Activated naive CD8-positive, alpha-beta T cell treated with anti-CD3 and anti-CD28 coated beads for 36 hours (primary cell): ENCODE data around the gene PANK1. TPM values are rescaled to one million over a fixed set of nuclear protein-coding genes. Genes with fewer than 3 reads are reported as not detected.

ENCODE experiments used
- DNase-seq: peaks from one replicate; pipeline ENCODE4 v3.0.0; 2021
- H3K27ac Mint-ChIP-seq: one replicate; pipeline ENCODE4 v1.8.0; 2022; ENCODE audit warnings: mild to moderate bottlenecking, moderate library complexity, mixed read lengths
- H3K27me3 Mint-ChIP-seq: one replicate; pipeline ENCODE4 v1.8.0; 2022; ENCODE audit warnings: mild to moderate bottlenecking, mixed read lengths
- H3K36me3 Mint-ChIP-seq: one replicate; pipeline ENCODE4 v1.8.0; 2021; ENCODE audit warnings: mild to moderate bottlenecking, mixed read lengths
- H3K4me1 Mint-ChIP-seq: one replicate; pipeline ENCODE4 v1.8.0; 2021; ENCODE audit warnings: mixed read lengths
- H3K4me3 Mint-ChIP-seq: one replicate; pipeline ENCODE4 v1.8.0; 2022; ENCODE audit warnings: mild to moderate bottlenecking, moderate library complexity, mixed read lengths
- H3K9me3 Mint-ChIP-seq: one replicate; pipeline ENCODE4 v1.8.0; 2022; ENCODE audit warnings: mixed read lengths
- total RNA-seq, 2 experiments: library from RNA; stranded (reverse); gene quantifications; one replicate each; pipeline ENCODE4 v1.2.3, GENCODE V29; 2021

The PANK1 gene
- total RNA-seq, 2 experiments from 2014 or later = 2.0 TPM

GRCh38 chr10:89582022-89582421 is 63.0 kb downstream of the PANK1 start:
- Mint-ChIP-seq H3K27me3 (peaks cover 8% of the 10 kb centered on the region), H3K4me3 (no peak overlapping the region), H3K4me1 (no peaks in the 10 kb centered on the region), H3K9me3 (no peaks in the 10 kb centered on the region), H3K36me3 (no peaks in the 10 kb centered on the region), H3K27ac (no peak overlapping the region)
- no peak for DNase-seq

DNA sequence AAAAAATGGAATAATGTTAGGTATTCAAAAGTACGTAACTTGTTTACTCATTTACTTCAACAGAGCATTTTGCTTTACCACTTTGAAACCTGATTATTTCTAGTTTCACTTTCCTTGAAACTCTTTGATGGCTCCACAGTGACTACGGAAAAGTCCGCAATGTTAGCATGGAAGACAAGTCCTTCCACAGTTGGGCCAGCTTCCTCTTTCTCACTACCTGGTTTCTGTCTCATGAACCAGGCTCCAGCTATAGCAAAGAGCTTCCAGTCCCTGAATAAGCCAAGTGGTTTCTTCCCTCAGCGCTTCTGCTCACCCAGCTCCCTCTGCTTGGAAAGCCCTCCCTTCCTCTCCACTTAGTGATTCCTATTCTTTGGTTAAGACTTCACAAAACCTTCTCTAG is 64.8 kb downstream of the PANK1 start:
- Mint-ChIP-seq H3K9me3 (no peaks in the 10 kb centered on the region), H3K4me1 (no peaks in the 10 kb centered on the region), H3K36me3 (no peaks in the 10 kb centered on the region)

GRCh38 chr10:89576696-89577095 is 68.3 kb downstream of the PANK1 start:
- Mint-ChIP-seq H3K4me3 (no peak overlapping the region), H3K27ac (no peak overlapping the region), H3K36me3 (no peaks in the 10 kb centered on the region), H3K9me3 (no peaks in the 10 kb centered on the region), H3K4me1 (no peaks in the 10 kb centered on the region), H3K27me3 (peaks cover 12% of the 10 kb centered on the region)
- no peak for DNase-seq

More for the DNA sequence above, 64.8 kb downstream of the PANK1 start:
- no peak overlapping the region for H3K27ac Mint-ChIP-seq
- peaks cover 8% of the 10 kb centered on the region for H3K27me3 Mint-ChIP-seq
- H3K4me3 Mint-ChIP-seq = no peak overlapping the region
- DNase-seq = no peak

GRCh38 chr10:89576022-89576421 is 69.0 kb downstream of the PANK1 start:
- Mint-ChIP-seq H3K36me3 (no peaks in the 10 kb centered on the region), H3K9me3 (no peaks in the 10 kb centered on the region), H3K27me3 (peaks cover 12% of the 10 kb centered on the region), H3K4me1 (no peaks in the 10 kb centered on the region), H3K4me3 (no peak overlapping the region), H3K27ac (no peak overlapping the region)
- no peak for DNase-seq

- peaks cover 4% of the 10 kb centered on the region for H3K27me3 Mint-ChIP-seq
- H3K27ac Mint-ChIP-seq = no peak overlapping the region
- H3K36me3 Mint-ChIP-seq = no peaks in the 10 kb centered on the region
- no peaks in the 10 kb centered on the region for H3K9me3 Mint-ChIP-seq
- no peaks in the 10 kb centered on the region for H3K4me1 Mint-ChIP-seq
- H3K4me3 Mint-ChIP-seq = no peak overlapping the region
- DNase-seq = no peak
Measured at GRCh38 chr10:89575031-89575430, 70.0 kb downstream of the PANK1 start.

DNA sequence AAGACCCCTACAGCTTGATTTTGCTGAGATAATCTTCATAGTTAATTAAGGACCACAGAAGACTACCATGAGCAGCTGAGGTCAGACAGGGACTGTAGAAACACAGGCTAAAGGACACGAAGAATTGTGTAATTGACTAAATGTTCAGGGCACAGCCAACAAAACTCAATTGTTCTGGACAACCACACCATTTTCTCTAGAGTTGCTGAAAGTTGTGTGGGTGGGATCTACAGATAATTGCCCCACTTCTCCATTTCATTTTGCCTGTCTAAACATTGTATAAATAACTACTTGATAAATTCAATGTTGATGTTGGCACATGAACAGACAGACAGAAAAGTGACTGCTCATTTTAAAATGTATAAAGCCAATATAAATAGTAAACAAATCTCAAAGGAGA is 70.7 kb downstream of the PANK1 start:
- no peak overlapping the region for H3K4me3 Mint-ChIP-seq
- H3K9me3 Mint-ChIP-seq = no peaks in the 10 kb centered on the region
- no peak overlapping the region for H3K27ac Mint-ChIP-seq
- H3K36me3 Mint-ChIP-seq = no peaks in the 10 kb centered on the region
- H3K27me3 Mint-ChIP-seq = peaks cover 4% of the 10 kb centered on the region
- no peaks in the 10 kb centered on the region for H3K4me1 Mint-ChIP-seq
- DNase-seq = no peak

DNA sequence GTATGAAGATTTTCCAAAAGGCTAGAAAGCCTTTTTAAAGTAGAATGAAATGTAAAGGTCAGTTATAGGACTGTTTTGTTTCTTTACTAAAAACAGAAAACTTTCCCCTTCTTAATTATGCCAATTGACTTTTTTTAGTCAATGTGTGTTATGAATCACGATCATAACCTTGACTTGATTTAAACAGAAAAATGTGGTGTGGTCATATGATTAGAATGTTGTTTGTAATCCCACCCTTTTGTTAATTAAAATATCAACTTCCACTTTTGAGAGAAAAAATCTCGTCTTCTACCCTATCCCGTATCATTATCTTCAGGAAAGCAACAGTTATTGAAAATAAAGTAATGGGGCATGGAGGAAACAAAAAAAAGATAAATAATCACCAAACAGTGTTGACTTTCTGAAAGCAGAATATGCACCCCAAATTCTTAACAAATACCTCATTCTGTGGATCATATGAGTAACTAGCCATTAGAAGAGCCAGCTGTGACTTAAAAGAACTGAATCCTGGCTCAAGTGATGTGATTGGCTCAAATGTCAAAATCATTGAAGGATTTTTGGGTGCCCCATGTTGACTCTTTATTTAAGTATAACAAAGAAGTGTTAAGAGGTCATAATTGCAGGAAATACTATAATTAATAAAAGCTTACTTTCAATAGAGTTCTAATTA is 77.3 kb downstream of the PANK1 start:
- Mint-ChIP-seq H3K4me1 (no peaks in the 10 kb centered on the region), H3K36me3 (no peaks in the 10 kb centered on the region), H3K27me3 (peaks cover 9% of the 10 kb centered on the region), H3K4me3 (no peak overlapping the region), H3K27ac (no peak overlapping the region), H3K9me3 (no peaks in the 10 kb centered on the region)
- no peak for DNase-seq

DNA sequence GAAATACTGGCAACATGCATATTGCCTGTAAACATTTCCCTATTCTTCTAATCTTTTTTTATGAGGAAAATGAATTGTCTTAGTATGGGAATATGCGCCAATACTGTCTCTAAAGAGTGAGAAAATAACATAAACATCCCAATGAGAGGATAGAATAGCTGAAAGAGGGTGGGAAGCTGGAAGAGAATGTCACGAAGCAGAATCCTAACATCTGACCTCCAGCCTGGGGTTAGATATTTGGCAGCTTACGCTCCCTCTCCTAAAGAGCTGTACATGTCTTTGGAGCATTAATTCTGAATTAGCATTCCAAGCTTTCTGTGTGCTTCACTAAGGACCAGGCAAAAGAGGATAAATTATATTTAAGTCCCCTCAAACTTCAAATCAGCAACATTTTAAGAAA is 78.0 kb downstream of the PANK1 start:
- H3K36me3 Mint-ChIP-seq = no peaks in the 10 kb centered on the region
- H3K27ac Mint-ChIP-seq = no peak overlapping the region
- peaks cover 9% of the 10 kb centered on the region for H3K27me3 Mint-ChIP-seq
- no peak for DNase-seq
- H3K9me3 Mint-ChIP-seq = no peaks in the 10 kb centered on the region
- no peak overlapping the region for H3K4me3 Mint-ChIP-seq
- no peaks in the 10 kb centered on the region for H3K4me1 Mint-ChIP-seq

DNA sequence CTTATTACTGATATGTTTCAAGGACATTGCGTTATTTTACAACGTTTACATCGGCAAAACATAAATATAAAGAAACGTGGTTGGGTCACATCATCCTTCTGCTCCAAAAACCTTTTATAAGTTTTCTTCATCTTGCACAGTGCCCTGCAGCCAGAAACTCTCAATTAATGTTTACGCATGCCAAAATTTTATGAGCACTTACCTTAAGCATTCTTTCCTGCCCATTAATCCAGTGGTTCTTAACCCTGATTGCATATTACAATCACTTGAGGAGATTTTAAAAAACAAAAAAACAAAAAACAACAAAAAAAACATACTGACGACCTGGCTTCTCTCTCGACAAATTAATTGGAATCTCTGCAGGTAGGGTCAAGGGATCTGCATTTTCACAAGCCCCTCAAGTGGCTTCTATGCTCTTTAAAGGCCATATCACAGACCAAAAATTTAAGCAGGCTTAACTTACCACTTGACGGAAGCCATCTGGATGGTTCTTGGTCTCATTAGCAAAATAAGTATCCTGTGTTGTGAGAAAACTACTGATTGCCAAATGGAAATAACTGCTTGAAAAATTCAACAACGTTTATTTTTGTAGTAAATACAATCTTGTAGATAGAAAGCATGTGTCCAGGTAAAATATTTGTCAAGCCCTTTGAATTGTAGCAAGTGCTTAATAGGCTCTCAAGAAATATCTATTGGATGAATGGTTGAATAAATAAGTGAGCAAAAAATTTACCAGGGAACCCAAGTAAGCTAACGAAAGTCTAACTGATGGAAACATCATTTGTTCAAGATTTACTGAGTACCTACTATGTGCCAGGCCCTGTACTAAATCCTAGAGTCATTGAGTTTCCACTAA is 78.7 kb downstream of the PANK1 start:
- H3K27me3 Mint-ChIP-seq = peaks cover 9% of the 10 kb centered on the region

DNA sequence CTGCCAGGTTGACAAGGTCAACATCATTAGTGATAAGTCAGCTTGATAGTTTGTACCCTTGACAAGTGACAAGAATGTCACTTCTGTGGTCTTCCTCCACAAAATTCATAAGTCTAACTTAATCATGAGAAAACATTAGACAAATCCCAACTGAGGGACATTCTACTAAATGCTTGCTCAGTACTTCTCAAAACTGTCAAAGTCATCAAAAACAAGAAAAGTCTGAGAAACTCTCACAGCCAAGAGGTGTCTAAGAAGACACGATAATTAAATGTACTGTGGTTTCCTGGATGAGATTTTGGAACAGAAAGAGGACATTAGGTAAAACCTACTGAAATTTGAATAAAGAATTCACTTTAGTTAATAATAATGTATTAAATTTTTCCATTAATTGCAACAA is 79.9 kb downstream of the PANK1 start:
- no peak for DNase-seq
- Mint-ChIP-seq H3K4me1 (no peaks in the 10 kb centered on the region), H3K27ac (no peak overlapping the region), H3K36me3 (no peaks in the 10 kb centered on the region), H3K4me3 (no peak overlapping the region), H3K9me3 (no peaks in the 10 kb centered on the region), H3K27me3 (peaks cover 9% of the 10 kb centered on the region)

More for the DNA sequence above, 78.7 kb downstream of the PANK1 start:
- Mint-ChIP-seq H3K4me3 (no peak overlapping the region), H3K36me3 (no peaks in the 10 kb centered on the region), H3K4me1 (no peaks in the 10 kb centered on the region), H3K27ac (no peak overlapping the region), H3K9me3 (no peaks in the 10 kb centered on the region)
- DNase-seq = no peak

- H3K27me3 Mint-ChIP-seq = peaks cover 9% of the 10 kb centered on the region
- H3K9me3 Mint-ChIP-seq = no peaks in the 10 kb centered on the region
Measured at GRCh38 chr10:89563861-89564478, 81.1 kb downstream of the PANK1 start.

GRCh38 chr10:89563311-89563710 is 81.7 kb downstream of the PANK1 start:
- no peaks in the 10 kb centered on the region for H3K9me3 Mint-ChIP-seq
- no peaks in the 10 kb centered on the region for H3K36me3 Mint-ChIP-seq
- H3K27ac Mint-ChIP-seq = no peak overlapping the region
- H3K4me3 Mint-ChIP-seq = no peak overlapping the region
- no peaks in the 10 kb centered on the region for H3K4me1 Mint-ChIP-seq
- DNase-seq = no peak
- H3K27me3 Mint-ChIP-seq = peaks cover 14% of the 10 kb centered on the region

More at GRCh38 chr10:89563861-89564478, 81.1 kb downstream of the PANK1 start:
- DNase-seq = no peak
- Mint-ChIP-seq H3K36me3 (no peaks in the 10 kb centered on the region), H3K27ac (no peak overlapping the region), H3K4me3 (no peak overlapping the region), H3K4me1 (no peaks in the 10 kb centered on the region)

GRCh38 chr10:89556600-89556999 is 88.4 kb downstream of the PANK1 start:
- no peaks in the 10 kb centered on the region for H3K9me3 Mint-ChIP-seq
- no peak overlapping the region for H3K4me3 Mint-ChIP-seq
- no peaks in the 10 kb centered on the region for H3K4me1 Mint-ChIP-seq
- H3K27me3 Mint-ChIP-seq = peaks cover 10% of the 10 kb centered on the region
- no peak for DNase-seq
- no peak overlapping the region for H3K27ac Mint-ChIP-seq
- H3K36me3 Mint-ChIP-seq = no peaks in the 10 kb centered on the region

DNA sequence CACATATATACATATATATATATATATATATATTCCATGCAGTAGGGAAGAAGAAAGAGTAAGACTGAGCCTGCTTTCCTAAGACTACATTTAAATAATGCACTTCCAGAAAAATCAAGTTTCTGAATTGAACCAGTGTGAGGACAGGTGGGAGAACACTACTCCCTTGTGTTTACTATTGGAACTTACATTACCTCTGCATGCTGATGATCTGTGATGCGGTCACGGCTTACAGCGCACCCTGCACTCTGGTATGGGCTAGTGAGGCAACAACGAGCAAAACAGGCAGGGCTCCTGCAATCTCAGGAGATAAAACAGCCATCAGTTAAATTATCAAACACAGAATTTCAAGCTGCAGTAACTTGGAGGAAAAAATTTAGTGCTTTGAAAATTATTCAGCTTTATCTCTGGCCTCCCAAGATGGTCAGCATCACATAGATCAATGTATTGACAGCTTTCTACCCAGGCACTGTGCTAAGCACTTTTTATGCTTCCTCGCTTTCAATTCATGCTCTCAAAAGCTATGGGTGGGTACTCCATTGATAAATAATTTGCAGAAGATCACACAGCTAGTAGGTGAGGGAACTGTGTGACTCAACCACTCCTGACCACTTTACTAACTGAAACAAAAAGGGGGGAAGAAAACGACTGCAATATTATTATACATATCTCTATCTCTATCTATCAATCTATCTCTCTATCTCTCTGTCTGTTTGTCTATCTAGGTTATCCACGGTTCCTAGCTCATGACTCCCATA is 89.2 kb downstream of the PANK1 start:
- no peak overlapping the region for H3K4me3 Mint-ChIP-seq
- H3K4me1 Mint-ChIP-seq = no peaks in the 10 kb centered on the region
- H3K36me3 Mint-ChIP-seq = no peaks in the 10 kb centered on the region
- H3K9me3 Mint-ChIP-seq = no peaks in the 10 kb centered on the region
- no peak for DNase-seq
- H3K27ac Mint-ChIP-seq = no peak overlapping the region
- H3K27me3 Mint-ChIP-seq = peaks cover 10% of the 10 kb centered on the region

DNA sequence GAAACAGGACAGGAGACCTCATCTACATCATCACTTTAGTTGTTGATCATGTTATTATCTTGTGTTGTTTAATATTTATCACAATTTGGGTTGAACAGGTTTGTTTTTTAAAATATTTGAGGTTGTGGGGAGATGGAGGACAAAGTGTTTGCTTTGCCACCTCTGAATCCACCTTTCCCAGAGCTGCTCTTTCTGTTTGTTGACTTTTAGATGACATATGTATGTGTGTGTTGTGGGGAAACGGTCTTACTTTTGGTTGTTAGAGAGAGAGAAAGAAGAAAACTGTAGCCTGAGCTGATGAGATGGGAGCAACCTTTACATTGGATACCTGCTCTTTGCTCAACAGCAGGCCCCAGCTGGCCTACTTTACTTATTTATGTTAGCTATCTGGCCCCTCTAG is 90.6 kb downstream of the PANK1 start:
- H3K4me3 Mint-ChIP-seq = no peak overlapping the region
- H3K9me3 Mint-ChIP-seq = no peaks in the 10 kb centered on the region
- no peaks in the 10 kb centered on the region for H3K4me1 Mint-ChIP-seq
- H3K27ac Mint-ChIP-seq = no peak overlapping the region
- peaks cover 10% of the 10 kb centered on the region for H3K27me3 Mint-ChIP-seq
- DNase-seq = no peak
- no peaks in the 10 kb centered on the region for H3K36me3 Mint-ChIP-seq
